GM12874 (cell line): ENCODE results near the gene GPR171.

ENCODE experiments used
- TF ChIP-seq, protein P1 (sequence below): IDR thresholded peaks from 2 replicates; pipeline ENCODE4 v1.5.1; 2011; ENCODE audit warnings: low read depth, mild to moderate bottlenecking, control low read depth, low read length, moderate library complexity; ENCODE audit not compliant: insufficient read depth

GPR171 gene

DNA sequence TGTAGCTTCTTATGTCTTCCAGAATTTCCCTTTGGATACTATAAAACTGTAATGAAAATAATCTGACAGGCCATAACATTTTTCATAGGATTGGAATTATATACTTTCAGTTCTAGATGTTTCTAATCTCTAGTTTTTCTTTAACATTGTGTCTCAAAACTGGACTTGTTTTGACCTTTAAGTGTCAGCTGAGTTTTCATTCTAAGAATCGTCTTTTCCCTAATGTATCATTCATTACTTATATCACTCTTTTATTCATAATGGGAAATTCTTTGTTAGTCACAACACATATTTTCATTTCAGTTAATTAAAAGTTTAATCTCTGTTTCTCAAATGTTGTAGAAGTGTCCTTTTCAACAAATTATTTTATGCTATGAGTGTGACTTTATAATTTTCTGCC is 11.9 kb downstream of the GPR171 start:
- TF ChIP-seq, protein P1, sequence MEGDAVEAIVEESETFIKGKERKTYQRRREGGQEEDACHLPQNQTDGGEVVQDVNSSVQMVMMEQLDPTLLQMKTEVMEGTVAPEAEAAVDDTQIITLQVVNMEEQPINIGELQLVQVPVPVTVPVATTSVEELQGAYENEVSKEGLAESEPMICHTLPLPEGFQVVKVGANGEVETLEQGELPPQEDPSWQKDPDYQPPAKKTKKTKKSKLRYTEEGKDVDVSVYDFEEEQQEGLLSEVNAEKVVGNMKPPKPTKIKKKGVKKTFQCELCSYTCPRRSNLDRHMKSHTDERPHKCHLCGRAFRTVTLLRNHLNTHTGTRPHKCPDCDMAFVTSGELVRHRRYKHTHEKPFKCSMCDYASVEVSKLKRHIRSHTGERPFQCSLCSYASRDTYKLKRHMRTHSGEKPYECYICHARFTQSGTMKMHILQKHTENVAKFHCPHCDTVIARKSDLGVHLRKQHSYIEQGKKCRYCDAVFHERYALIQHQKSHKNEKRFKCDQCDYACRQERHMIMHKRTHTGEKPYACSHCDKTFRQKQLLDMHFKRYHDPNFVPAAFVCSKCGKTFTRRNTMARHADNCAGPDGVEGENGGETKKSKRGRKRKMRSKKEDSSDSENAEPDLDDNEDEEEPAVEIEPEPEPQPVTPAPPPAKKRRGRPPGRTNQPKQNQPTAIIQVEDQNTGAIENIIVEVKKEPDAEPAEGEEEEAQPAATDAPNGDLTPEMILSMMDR = no peak

DNA sequence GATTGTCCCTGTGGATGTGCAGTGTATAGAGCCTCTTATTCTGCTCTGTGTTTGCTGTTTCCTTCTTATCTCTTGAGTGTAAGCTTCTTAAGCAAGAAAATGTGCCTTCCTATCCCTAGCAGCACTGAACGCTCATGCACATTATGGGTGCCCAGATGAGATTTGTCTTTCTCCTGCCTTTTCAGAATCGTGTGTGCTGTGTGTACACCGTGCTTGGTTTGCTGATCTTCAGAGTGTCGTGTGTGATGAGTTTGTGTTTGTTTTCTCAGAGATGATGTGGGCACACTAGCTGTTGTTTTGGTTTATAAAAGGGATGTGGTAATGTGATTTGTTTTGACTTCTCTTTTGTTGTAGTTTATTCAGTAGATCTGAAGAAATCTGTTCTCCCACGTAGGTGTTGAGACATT is 19.7 kb downstream of the GPR171 start:
- TF ChIP-seq, protein P1 = no peak

- TF ChIP-seq, protein P1 = no peak
Observed at GRCh38 chr3:151182349-151183079, 20.5 kb downstream of the GPR171 start.

DNA sequence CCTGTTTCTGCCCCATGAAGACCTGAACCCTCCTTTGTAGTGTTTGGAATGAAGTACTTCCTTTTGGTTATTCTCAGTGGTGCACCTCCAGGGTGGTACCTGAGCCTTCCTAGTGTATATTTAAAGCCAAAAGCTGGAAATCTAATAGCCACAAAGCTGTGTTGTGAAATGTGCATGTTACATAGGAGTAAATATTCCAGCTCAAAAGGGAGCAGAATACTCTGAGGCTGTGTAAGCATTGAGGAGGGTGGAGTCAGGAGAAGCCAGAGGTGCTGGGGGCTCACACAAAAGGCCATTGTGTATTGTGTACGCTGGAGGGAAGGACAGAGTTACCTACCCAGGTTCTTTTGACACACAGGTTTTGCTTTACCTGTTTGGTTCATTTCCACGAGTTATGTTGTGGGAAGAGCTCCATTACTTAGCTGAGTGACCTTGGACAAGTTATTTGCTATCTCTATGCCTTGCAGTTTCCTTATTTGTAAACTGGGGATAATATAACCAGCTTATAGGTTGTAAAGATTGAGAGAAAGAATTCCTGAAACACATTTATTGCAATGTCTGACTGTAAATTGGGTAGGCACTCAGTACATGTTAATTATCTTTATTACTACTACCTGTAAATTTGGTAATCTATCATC is 24.7 kb downstream of the GPR171 start:
- TF ChIP-seq, protein P1 = no peak

DNA sequence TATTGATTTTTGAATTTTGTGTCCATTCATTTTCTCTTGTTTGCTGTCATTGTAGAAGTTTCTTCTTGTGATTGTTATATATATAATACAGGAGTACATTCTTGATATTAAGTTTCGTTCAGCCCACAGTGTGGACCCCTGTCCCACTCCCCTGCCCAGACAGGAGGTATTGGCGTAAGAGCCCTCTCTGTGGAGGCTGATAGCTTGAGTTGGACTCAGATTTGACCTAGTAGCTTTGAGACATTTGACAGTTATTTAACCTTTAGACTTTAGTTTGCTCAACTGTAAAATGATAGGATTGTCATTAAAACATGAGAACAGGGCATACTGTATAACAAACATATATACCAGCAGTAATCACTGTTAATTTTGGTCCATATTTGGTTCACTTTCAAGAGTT is 27.1 kb downstream of the GPR171 start:
- TF ChIP-seq, protein P1 = no peak

GRCh38 chr3:151174351-151174750 is 28.7 kb downstream of the GPR171 start:
- TF ChIP-seq, protein P1 = no peak

DNA sequence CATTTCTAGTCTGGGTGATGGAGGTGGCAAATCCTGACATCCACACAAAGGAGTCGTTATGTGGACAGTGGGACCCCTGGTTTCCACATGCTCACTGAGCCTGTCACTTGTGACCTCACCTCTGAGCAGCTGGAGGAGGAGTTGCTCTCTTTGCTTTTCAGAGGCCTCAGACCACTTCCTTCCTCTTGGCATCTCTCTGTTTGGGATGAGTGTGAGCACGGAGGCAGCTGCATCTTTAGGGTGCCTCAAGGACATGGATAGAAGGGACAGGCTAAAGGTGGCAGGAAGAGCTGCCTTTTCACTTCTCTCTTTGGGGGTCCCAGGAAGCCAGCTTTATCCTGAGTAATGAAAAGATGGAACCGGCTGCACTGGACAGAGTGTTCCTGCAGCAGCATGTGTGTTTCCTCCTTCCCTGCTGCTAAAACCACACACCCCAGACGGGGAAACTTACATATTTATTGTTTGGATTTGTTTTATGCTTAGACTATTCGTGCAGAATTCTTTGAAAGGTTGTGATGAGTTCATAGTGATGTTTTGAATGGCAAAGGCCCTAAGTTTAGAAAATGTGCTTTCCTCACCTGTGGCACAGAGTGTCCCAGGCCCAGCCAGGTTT is 31.8 kb downstream of the GPR171 start:
- TF ChIP-seq, protein P1 = no peak
